IPS-18c (cell line): ENCODE data around the gene SEC22C.

Experiments used
- H3K4me3 ChIP-seq: 2 replicates; pipeline ENCODE4 v1.7.0; 2013; ENCODE audit warnings: low read depth, mild to moderate bottlenecking, low read length, moderate library complexity; ENCODE audit not compliant: insufficient read depth
- H3K9me3 ChIP-seq: one replicate; pipeline ENCODE4 v1.6.1; 2013; ENCODE audit warnings: mild to moderate bottlenecking, low read length, moderate library complexity; ENCODE audit not compliant: control insufficient read depth, insufficient read depth

Gene SEC22C

DNA sequence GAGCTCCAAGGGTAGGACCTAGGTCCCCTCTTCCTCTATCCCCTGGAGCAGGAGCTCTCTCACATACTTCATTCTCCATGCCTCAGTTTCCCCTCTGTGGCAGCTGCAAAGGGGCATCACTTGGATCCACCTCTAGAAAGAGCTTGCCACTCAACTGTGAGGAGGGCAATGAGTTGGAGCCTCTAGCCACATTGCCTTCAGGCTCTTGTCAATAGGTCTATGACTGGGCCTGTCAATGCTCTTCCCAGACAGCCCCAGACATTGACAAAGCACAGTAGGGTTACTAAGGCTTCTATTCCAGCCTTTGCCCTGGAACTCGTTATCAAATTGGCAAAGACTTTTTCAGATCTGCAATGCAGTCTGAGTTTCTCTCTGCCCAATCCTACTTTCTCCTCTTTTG is 83.7 kb downstream of the SEC22C start:
- no peak overlapping the region for H3K4me3 ChIP-seq

More for the DNA sequence above, 83.7 kb downstream of the SEC22C start:
- H3K9me3 ChIP-seq: no peaks in the 10 kb centered on the region
